Body of pancreas (tissue), 4 donors: ENCODE data around the gene CBX4. TPM values are rescaled to one million over a fixed set of nuclear protein-coding genes. Genes with fewer than 3 reads are reported as not detected.

Experiments
- ATAC-seq: fragments of 150-250 bp; one replicate; pipeline ENCODE4 v1.9.1; 2016
- DNase-seq, 4 donors: peaks; one replicate each; pipeline ENCODE4 v3.0.0-alpha.2; 2019
- H3K27ac ChIP-seq, 4 donors: fragments of 200-600 bp; sonication (generic); 1 replicate in 3 of 4; 2 replicates in 1 of 4; pipeline versions ENCODE4 v1.5.1 to v1.6.1; 2016 to 2019; ENCODE audit warnings: mild to moderate bottlenecking in 1 of 4, mixed read lengths in 1 of 4, moderate library complexity in 1 of 4
- H3K27me3 ChIP-seq, 2 donors: fragments of 200-600 bp; sonication (generic); one replicate each; pipeline ENCODE4 v1.6.0; 2016; ENCODE audit warnings: mild to moderate bottlenecking in 1 of 2
- H3K36me3 ChIP-seq, 2 donors: fragments of 200-600 bp; sonication (generic); replicated peaks in 1 of 2; 2 replicates each; pipeline ENCODE4 v1.5.1; 2016; ENCODE audit warnings: low read depth in 2 of 2; ENCODE audit not compliant: insufficient read depth in 1 of 2
- H3K4me1 ChIP-seq: fragments of 200-600 bp; sonication (generic); one replicate; pipeline ENCODE4 v1.6.0; 2016
- H3K4me3 ChIP-seq, 2 donors: fragments of 200-600 bp; sonication (generic); 1 replicate in 1 of 2; 2 replicates in 1 of 2; pipeline ENCODE4 v1.5.1; 2016 to 2019
- H3K9me3 ChIP-seq, 3 donors: fragments of 200-600 bp; sonication (generic); 1 replicate in 2 of 3; 2 replicates in 1 of 3; pipeline ENCODE4 v1.5.1; 2016
- CTCF ChIP-seq, 7 experiments: fragments of 450-650 bp in 4 of 7; fragments of 200-600 bp in 3 of 7; sonication (generic) in 3 of 7; IDR thresholded peaks; one replicate each; pipeline ENCODE4 v1.5.1; 2016 to 2019; ENCODE audit warnings: antibody characterized with exemption in 7 of 7
- POLR2A ChIP-seq, 3 donors: fragments of 450-650 bp; IDR thresholded peaks; one replicate each; pipeline ENCODE4 v1.6.1; 2016; ENCODE audit warnings: antibody characterized with exemption in 3 of 3, mild to moderate bottlenecking in 2 of 3
- WGBS, 2 donors: methylation state at CpG; one replicate each; pipeline ENCODE4 v1.1.5; 2017; 5-methylcytosine and 5-hydroxymethylcytosine counted together
- intact Hi-C: fragments of 100-400 bp; cut with DNase I; formaldehyde crosslinking; loops from one replicate; pipeline ENCODE4 v1.15.1; 2023
- total RNA-seq, 2 donors: library from RNA; depleted of rRNA; stranded (reverse); fragments of >200 nt; gene quantifications; one replicate each; pipeline ENCODE4 v1.1.0, GENCODE V29; 2016

Gene CBX4
- total RNA-seq, 2 donors from 2014 or later: 15.6 to 17.8 TPM

GRCh38 chr17:79830303-79830702, 8.9 kb downstream of the CBX4 start:
- intact Hi-C loops: no loop called here

GRCh38 chr17:79829457-79829856, 9.8 kb downstream of the CBX4 start:
- Histone ChIP-seq H3K4me3 (no peak overlapping the region), H3K36me3 (peaks cover 0 to 1% of the 10 kb centered on the region in 2 donors), H3K27me3 (no peaks in the 10 kb centered on the region), H3K4me1 (peaks cover 62% of the 10 kb centered on the region), H3K27ac (peak overlapping the region in 1 of 4 donors; percentile 15), H3K9me3 (no peaks in the 10 kb centered on the region)
- no peak for ATAC-seq
- WGBS, 2 donors: 43% methylated on average over 2 of the region's 2 CpGs
- TF ChIP-seq CTCF (IDR thresholded peaks at IDR 0.05) (no peak), POLR2A (IDR thresholded peaks at IDR 0.05) (no peak)
- intact Hi-C loops: no loop called here
- no peak for DNase-seq

More at GRCh38 chr17:79830303-79830702, 8.9 kb downstream of the CBX4 start:
- Histone ChIP-seq H3K4me1 (peaks cover 61% of the 10 kb centered on the region), H3K9me3 (no peaks in the 10 kb centered on the region), H3K4me3 (no peak overlapping the region), H3K27ac (peak overlapping the region in 1 of 4 donors; percentile 85), H3K27me3 (no peaks in the 10 kb centered on the region), H3K36me3 (peaks cover 0 to 1% of the 10 kb centered on the region in 2 donors)
- ATAC-seq (no peak), DNase-seq (no peak)
- TF ChIP-seq CTCF (IDR thresholded peaks at IDR 0.05) (no peak), POLR2A (IDR thresholded peaks at IDR 0.05) (no peak)
- 84 to 98% methylated on average over 6 to 8 of the region's 8 CpGs for WGBS, 2 donors

- peaks cover 61% of the 10 kb centered on the region for H3K4me1 ChIP-seq
These were observed 10.2 kb downstream of the CBX4 start for GRCh38 chr17:79829004-79829403.

GRCh38 chr17:79826841-79827578, 12.2 kb downstream of the CBX4 start:
- ATAC-seq (no peak), DNase-seq (no peak)
- H3K4me3 ChIP-seq: no peak overlapping the region
- WGBS, 2 donors: 78 to 86% methylated on average over 26 of the region's 26 CpGs
- H3K27ac ChIP-seq: no peak overlapping the region
- intact Hi-C loops: no loop called here
- H3K27me3 ChIP-seq: no peaks in the 10 kb centered on the region
- no peaks in the 10 kb centered on the region for H3K9me3 ChIP-seq
- TF ChIP-seq CTCF (IDR thresholded peaks at IDR 0.05) (peak in 1 of 7 experiments; percentile 21), POLR2A (IDR thresholded peaks at IDR 0.05) (no peak)
- H3K36me3 ChIP-seq: no peaks in the 10 kb centered on the region
- peaks cover 43% of the 10 kb centered on the region for H3K4me1 ChIP-seq

More at GRCh38 chr17:79829004-79829403, 10.2 kb downstream of the CBX4 start:
- 71 to 89% methylated on average over 2 of the region's 2 CpGs for WGBS, 2 donors
- no peaks in the 10 kb centered on the region for H3K27me3 ChIP-seq
- ATAC-seq (no peak), DNase-seq (no peak)
- no peak overlapping the region for H3K4me3 ChIP-seq
- intact Hi-C loops: no loop called here
- no peaks in the 10 kb centered on the region for H3K9me3 ChIP-seq
- no peak for TF ChIP-seq CTCF (IDR thresholded peaks at IDR 0.05)
- TF ChIP-seq POLR2A (IDR thresholded peaks at IDR 0.05): no peak
- H3K27ac ChIP-seq: peak overlapping the region in 1 of 4 donors; percentile 15
- peaks cover 0 to 1% of the 10 kb centered on the region in 2 donors for H3K36me3 ChIP-seq
